MM.1S (cell line): ENCODE data around the gene CYP4V2.

Source experiments
- DNase-seq: peaks from one replicate; pipeline ENCODE4 v3.0.0-alpha.2; 2015
- H2AFZ ChIP-seq: fragments of 300-600 bp; sonication (generic); 2 replicates; pipeline ENCODE4 v1.6.0; 2016; ENCODE audit warnings: antibody characterized with exemption, low read length
- H3F3A ChIP-seq: fragments of 300-600 bp; sonication (generic); 2 replicates; pipeline ENCODE4 v1.6.1; 2016; ENCODE audit warnings: mild to moderate bottlenecking, antibody characterized with exemption, low read length, moderate library complexity, mixed read lengths; ENCODE audit not compliant: insufficient read depth
- H3K27ac ChIP-seq: fragments of 300-600 bp; sonication (generic); 2 replicates; pipeline ENCODE4 v1.5.1; 2016; ENCODE audit warnings: mild to moderate bottlenecking, low read length
- H3K27me3 ChIP-seq: fragments of 300-600 bp; sonication (generic); replicated peaks from 2 replicates; pipeline ENCODE4 v1.6.0; 2016; ENCODE audit warnings: low read length; ENCODE audit not compliant: insufficient read depth
- H3K36me3 ChIP-seq: fragments of 300-600 bp; sonication (generic); replicated peaks from 2 replicates; pipeline ENCODE4 v1.6.1; 2016; ENCODE audit warnings: mild to moderate bottlenecking, low read length, mixed read lengths; ENCODE audit not compliant: insufficient read depth
- H3K4me1 ChIP-seq: fragments of 300-600 bp; sonication (generic); 2 replicates; pipeline ENCODE4 v1.6.1; 2016; ENCODE audit warnings: low read length, mixed read lengths
- H3K4me2 ChIP-seq: fragments of 300-600 bp; sonication (generic); 2 replicates; pipeline ENCODE4 v1.6.0; 2016; ENCODE audit warnings: low read depth, low read length
- H3K4me3 ChIP-seq: fragments of 300-600 bp; sonication (generic); 2 replicates; pipeline ENCODE4 v1.5.1; 2016; ENCODE audit warnings: low read length, mixed read lengths
- H3K79me2 ChIP-seq: fragments of 300-600 bp; sonication (generic); 2 replicates; pipeline ENCODE4 v1.6.1; 2016; ENCODE audit warnings: mixed run types, low read length, mixed read lengths
- H3K9ac ChIP-seq: fragments of 300-600 bp; sonication (generic); 2 replicates; pipeline ENCODE4 v1.6.1; 2016; ENCODE audit warnings: low read length, mixed read lengths
- H3K9me2 ChIP-seq: fragments of 300-600 bp; sonication (generic); replicated peaks from 2 replicates; pipeline ENCODE4 v1.6.1; 2016; ENCODE audit warnings: mild to moderate bottlenecking, low read length, mixed read lengths; ENCODE audit not compliant: insufficient read depth
- H3K9me3 ChIP-seq: fragments of 300-600 bp; sonication (generic); replicated peaks from 2 replicates; pipeline ENCODE4 v1.6.1; 2016; ENCODE audit warnings: mild to moderate bottlenecking, low read length, mixed read lengths; ENCODE audit not compliant: insufficient read depth
- H4K20me1 ChIP-seq: fragments of 300-600 bp; sonication (generic); 2 replicates; pipeline ENCODE4 v1.6.1; 2016; ENCODE audit warnings: mild to moderate bottlenecking, low read length, moderate library complexity, mixed read lengths; ENCODE audit not compliant: insufficient read depth
- CTCF ChIP-seq: fragments of 300-600 bp; sonication (generic); IDR thresholded peaks from 2 replicates; pipeline ENCODE4 v1.5.1; 2016; ENCODE audit warnings: antibody characterized with exemption, low read length, mixed read lengths
- EZH2 ChIP-seq: fragments of 300-600 bp; sonication (generic); optimal IDR thresholded peaks from 2 replicates; pipeline ENCODE3; 2017; ENCODE audit warnings: low read depth, mild to moderate bottlenecking, antibody characterized with exemption, low read length, mixed read lengths
- EZH2phosphoT487 ChIP-seq: fragments of 300-600 bp; sonication (generic); IDR thresholded peaks from 2 replicates; pipeline ENCODE4 v1.6.1; 2018; ENCODE audit warnings: antibody characterized with exemption, low read length

CYP4V2 gene

GRCh38 chr4:186146458-186146857 is 44.9 kb upstream of the CYP4V2 start:
- no peaks in the 10 kb centered on the region for H3K9me2 ChIP-seq
- no peaks in the 10 kb centered on the region for H4K20me1 ChIP-seq
- no peak overlapping the region for H3K9ac ChIP-seq
- no peak overlapping the region for H3K4me2 ChIP-seq
- H3K36me3 ChIP-seq = no peaks in the 10 kb centered on the region
- H3F3A ChIP-seq = peaks cover 3% of the 10 kb centered on the region; the same call in 1 of the 2 replicates
- no peaks in the 10 kb centered on the region for H3K9me3 ChIP-seq
- H3K4me1 ChIP-seq = peaks cover 6% of the 10 kb centered on the region; the same call in 1 of the 2 replicates
- no peak overlapping the region for H3K4me3 ChIP-seq
- DNase-seq = no peak
- no peak overlapping the region for H3K27ac ChIP-seq
- no peaks in the 10 kb centered on the region for H3K27me3 ChIP-seq
- H2AFZ ChIP-seq = no peak overlapping the region
- TF ChIP-seq CTCF (no peak), EZH2 (no peak), EZH2phosphoT487 (no peak)
- no peaks in the 10 kb centered on the region for H3K79me2 ChIP-seq

GRCh38 chr4:186148336-186148975 is 42.9 kb upstream of the CYP4V2 start:
- Histone ChIP-seq H3K4me1 (peaks cover 6% of the 10 kb centered on the region; the same call in 1 of the 2 replicates), H3K27me3 (no peaks in the 10 kb centered on the region), H3K27ac (no peak overlapping the region), H3K9me3 (no peaks in the 10 kb centered on the region), H3F3A (peaks cover 3% of the 10 kb centered on the region; the same call in 1 of the 2 replicates), H2AFZ (no peak overlapping the region), H3K9me2 (no peaks in the 10 kb centered on the region), H3K4me3 (no peak overlapping the region), H3K4me2 (no peak overlapping the region), H3K9ac (no peak overlapping the region), H3K79me2 (no peaks in the 10 kb centered on the region), H3K36me3 (no peaks in the 10 kb centered on the region), H4K20me1 (no peaks in the 10 kb centered on the region)
- TF ChIP-seq EZH2 (no peak), CTCF (no peak), EZH2phosphoT487 (no peak)
- DNase-seq = no peak

DNA sequence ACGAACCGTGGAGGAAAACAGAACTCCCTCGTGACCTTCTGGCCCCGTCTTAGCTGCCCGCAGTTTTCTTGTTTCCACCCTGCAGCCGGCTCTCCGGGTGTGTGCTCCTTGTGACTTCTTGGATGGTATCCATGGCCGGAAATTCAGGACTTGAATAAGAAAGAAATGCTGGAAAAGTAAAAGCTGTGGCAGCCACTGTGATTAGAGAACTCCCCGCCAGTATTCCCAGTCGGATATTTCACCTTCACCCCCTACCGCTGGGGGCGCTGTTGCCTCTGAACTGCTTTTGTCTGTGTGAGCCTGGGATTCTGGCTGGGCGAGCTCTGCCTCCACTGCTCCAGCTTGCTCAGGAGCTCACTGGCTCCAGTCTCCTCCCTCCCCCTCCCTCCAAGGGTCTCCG is 41.5 kb upstream of the CYP4V2 start:
- peaks cover 3% of the 10 kb centered on the region; the same call in 1 of the 2 replicates for H3K4me1 ChIP-seq
- H4K20me1 ChIP-seq = no peaks in the 10 kb centered on the region
- H3K4me3 ChIP-seq = no peak overlapping the region
- H3K27me3 ChIP-seq = no peaks in the 10 kb centered on the region
- TF ChIP-seq EZH2phosphoT487 = no peak
- no peak for TF ChIP-seq EZH2
- TF ChIP-seq CTCF = no peak
- H3K4me2 ChIP-seq = no peak overlapping the region
- H2AFZ ChIP-seq = no peak overlapping the region
- H3K9me2 ChIP-seq = no peaks in the 10 kb centered on the region
- no peak overlapping the region for H3K9ac ChIP-seq
- H3K79me2 ChIP-seq = no peaks in the 10 kb centered on the region
- H3K36me3 ChIP-seq = no peaks in the 10 kb centered on the region
- no peak for DNase-seq
- no peak overlapping the region for H3K27ac ChIP-seq
- H3K9me3 ChIP-seq = no peaks in the 10 kb centered on the region
- H3F3A ChIP-seq = peaks cover 3% of the 10 kb centered on the region; the same call in 1 of the 2 replicates
